Measurements from ENCODE around the gene HLA-F.

DNA sequence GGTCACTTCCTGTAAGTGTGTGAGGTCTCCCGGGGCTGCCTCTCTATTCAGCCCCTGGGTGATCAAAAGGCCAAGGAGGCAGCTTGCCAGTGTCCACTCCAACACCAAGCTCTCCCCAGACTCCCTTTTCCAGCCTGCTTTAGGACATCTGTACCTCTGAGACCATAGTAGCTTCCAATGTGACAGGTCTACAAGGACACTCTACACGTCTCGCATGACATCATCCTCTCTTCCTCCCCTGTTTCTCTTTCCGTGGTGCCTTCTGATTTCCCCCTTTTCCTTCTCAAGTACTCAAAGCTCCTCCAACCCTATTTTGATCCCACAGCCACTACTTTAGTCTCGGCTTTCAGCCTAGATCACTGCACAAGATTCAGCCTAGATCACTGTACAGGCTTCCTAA, 26.4 kb downstream of the HLA-F start:
- no peak for TF ChIP-seq SMC3 (IDR thresholded peaks at IDR 0.05)
- TF ChIP-seq, protein P1, sequence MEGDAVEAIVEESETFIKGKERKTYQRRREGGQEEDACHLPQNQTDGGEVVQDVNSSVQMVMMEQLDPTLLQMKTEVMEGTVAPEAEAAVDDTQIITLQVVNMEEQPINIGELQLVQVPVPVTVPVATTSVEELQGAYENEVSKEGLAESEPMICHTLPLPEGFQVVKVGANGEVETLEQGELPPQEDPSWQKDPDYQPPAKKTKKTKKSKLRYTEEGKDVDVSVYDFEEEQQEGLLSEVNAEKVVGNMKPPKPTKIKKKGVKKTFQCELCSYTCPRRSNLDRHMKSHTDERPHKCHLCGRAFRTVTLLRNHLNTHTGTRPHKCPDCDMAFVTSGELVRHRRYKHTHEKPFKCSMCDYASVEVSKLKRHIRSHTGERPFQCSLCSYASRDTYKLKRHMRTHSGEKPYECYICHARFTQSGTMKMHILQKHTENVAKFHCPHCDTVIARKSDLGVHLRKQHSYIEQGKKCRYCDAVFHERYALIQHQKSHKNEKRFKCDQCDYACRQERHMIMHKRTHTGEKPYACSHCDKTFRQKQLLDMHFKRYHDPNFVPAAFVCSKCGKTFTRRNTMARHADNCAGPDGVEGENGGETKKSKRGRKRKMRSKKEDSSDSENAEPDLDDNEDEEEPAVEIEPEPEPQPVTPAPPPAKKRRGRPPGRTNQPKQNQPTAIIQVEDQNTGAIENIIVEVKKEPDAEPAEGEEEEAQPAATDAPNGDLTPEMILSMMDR (IDR thresholded peaks at IDR 0.05): no peak
- no peak for TF ChIP-seq ZC3H11A (IDR thresholded peaks at IDR 0.05)
